Ishikawa (cell line): ENCODE measurements around the gene NEGR1.

Source experiments
- CEBPB ChIP-seq: IDR thresholded peaks from 2 replicates; pipeline ENCODE4 v1.6.1; 2012
- CREB1 ChIP-seq: IDR thresholded peaks from 2 replicates; pipeline ENCODE4 v1.6.1; 2012; ENCODE audit warnings: low read depth
- EGR1 ChIP-seq: IDR thresholded peaks from 2 replicates; pipeline ENCODE4 v1.6.1; 2012
- EP300 ChIP-seq: IDR thresholded peaks from 2 replicates; pipeline ENCODE4 v1.6.1; 2012; ENCODE audit warnings: borderline replicate concordance
- FOXM1 ChIP-seq: IDR thresholded peaks from 2 replicates; pipeline ENCODE4 v1.6.1; 2012; ENCODE audit warnings: low read depth, borderline replicate concordance
- NFIC ChIP-seq: IDR thresholded peaks from 2 replicates; pipeline ENCODE4 v1.6.1; 2012
- RAD21 ChIP-seq: IDR thresholded peaks from 2 replicates; pipeline ENCODE4 v1.6.1; 2012; ENCODE audit warnings: low read depth
- TAF1 ChIP-seq: IDR thresholded peaks from 2 replicates; pipeline ENCODE4 v1.6.1; 2012; ENCODE audit warnings: low read depth, mild to moderate bottlenecking
- TCF12 ChIP-seq: IDR thresholded peaks from 2 replicates; pipeline ENCODE4 v1.6.1; 2012; ENCODE audit warnings: low read depth
- TEAD4 ChIP-seq: IDR thresholded peaks from 2 replicates; pipeline ENCODE4 v1.6.1; 2012
- USF1 ChIP-seq: IDR thresholded peaks from 2 replicates; pipeline ENCODE4 v1.6.1; 2012
- YY1 ChIP-seq: IDR thresholded peaks from 2 replicates; pipeline ENCODE4 v1.6.1; 2012; ENCODE audit warnings: low read depth
- ZBTB7A ChIP-seq: IDR thresholded peaks from 2 replicates; pipeline ENCODE4 v1.6.1; 2012; ENCODE audit warnings: low read depth
- TF ChIP-seq, protein P1 (sequence below): IDR thresholded peaks from 2 replicates; pipeline ENCODE4 v1.6.1; 2012; ENCODE audit warnings: low read depth, mild to moderate bottlenecking
- TF ChIP-seq, protein P2 (sequence below): IDR thresholded peaks from 2 replicates; pipeline ENCODE4 v1.6.1; 2012

Gene NEGR1

GRCh38 chr1:71656902-71657301 is 625.4 kb downstream of the NEGR1 start:
- no peak for TF ChIP-seq EP300
- TF ChIP-seq ZBTB7A: no peak
- no peak for TF ChIP-seq YY1
- TF ChIP-seq NFIC: no peak
- TF ChIP-seq CREB1: no peak
- no peak for TF ChIP-seq TCF12
- TF ChIP-seq, protein P1, sequence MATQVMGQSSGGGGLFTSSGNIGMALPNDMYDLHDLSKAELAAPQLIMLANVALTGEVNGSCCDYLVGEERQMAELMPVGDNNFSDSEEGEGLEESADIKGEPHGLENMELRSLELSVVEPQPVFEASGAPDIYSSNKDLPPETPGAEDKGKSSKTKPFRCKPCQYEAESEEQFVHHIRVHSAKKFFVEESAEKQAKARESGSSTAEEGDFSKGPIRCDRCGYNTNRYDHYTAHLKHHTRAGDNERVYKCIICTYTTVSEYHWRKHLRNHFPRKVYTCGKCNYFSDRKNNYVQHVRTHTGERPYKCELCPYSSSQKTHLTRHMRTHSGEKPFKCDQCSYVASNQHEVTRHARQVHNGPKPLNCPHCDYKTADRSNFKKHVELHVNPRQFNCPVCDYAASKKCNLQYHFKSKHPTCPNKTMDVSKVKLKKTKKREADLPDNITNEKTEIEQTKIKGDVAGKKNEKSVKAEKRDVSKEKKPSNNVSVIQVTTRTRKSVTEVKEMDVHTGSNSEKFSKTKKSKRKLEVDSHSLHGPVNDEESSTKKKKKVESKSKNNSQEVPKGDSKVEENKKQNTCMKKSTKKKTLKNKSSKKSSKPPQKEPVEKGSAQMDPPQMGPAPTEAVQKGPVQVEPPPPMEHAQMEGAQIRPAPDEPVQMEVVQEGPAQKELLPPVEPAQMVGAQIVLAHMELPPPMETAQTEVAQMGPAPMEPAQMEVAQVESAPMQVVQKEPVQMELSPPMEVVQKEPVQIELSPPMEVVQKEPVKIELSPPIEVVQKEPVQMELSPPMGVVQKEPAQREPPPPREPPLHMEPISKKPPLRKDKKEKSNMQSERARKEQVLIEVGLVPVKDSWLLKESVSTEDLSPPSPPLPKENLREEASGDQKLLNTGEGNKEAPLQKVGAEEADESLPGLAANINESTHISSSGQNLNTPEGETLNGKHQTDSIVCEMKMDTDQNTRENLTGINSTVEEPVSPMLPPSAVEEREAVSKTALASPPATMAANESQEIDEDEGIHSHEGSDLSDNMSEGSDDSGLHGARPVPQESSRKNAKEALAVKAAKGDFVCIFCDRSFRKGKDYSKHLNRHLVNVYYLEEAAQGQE: no peak
- no peak for TF ChIP-seq TEAD4
- no peak for TF ChIP-seq RAD21

- TF ChIP-seq ZBTB7A: no peak
- no peak for TF ChIP-seq FOXM1
- TF ChIP-seq CEBPB: no peak
- TF ChIP-seq CREB1: no peak
- TF ChIP-seq USF1: no peak
- TF ChIP-seq, protein P1: no peak
- TF ChIP-seq, protein P2, sequence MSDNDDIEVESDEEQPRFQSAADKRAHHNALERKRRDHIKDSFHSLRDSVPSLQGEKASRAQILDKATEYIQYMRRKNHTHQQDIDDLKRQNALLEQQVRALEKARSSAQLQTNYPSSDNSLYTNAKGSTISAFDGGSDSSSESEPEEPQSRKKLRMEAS: no peak
- no peak for TF ChIP-seq EP300
- no peak for TF ChIP-seq NFIC
- TF ChIP-seq YY1: no peak
- TF ChIP-seq TAF1: no peak
- TF ChIP-seq EGR1: no peak
- no peak for TF ChIP-seq RAD21
- TF ChIP-seq TEAD4: no peak
- no peak for TF ChIP-seq TCF12
Observed at GRCh38 chr1:71655604-71656003, 626.7 kb downstream of the NEGR1 start.

GRCh38 chr1:71653952-71654351 is 628.4 kb downstream of the NEGR1 start:
- TF ChIP-seq USF1: no peak
- TF ChIP-seq TEAD4: no peak
- no peak for TF ChIP-seq TCF12
- no peak for TF ChIP-seq EP300
- no peak for TF ChIP-seq YY1
- TF ChIP-seq RAD21: no peak

GRCh38 chr1:71651214-71651613 is 631.1 kb downstream of the NEGR1 start:
- no peak for TF ChIP-seq YY1
- TF ChIP-seq FOXM1: no peak
- TF ChIP-seq TCF12: no peak
- no peak for TF ChIP-seq RAD21
- TF ChIP-seq NFIC: no peak
- no peak for TF ChIP-seq TAF1
- no peak for TF ChIP-seq EGR1
- TF ChIP-seq CREB1: no peak
- no peak for TF ChIP-seq EP300
- TF ChIP-seq CEBPB: no peak
- TF ChIP-seq TEAD4: no peak
- TF ChIP-seq, protein P1: no peak
- TF ChIP-seq ZBTB7A: no peak
- TF ChIP-seq, protein P2: no peak

DNA sequence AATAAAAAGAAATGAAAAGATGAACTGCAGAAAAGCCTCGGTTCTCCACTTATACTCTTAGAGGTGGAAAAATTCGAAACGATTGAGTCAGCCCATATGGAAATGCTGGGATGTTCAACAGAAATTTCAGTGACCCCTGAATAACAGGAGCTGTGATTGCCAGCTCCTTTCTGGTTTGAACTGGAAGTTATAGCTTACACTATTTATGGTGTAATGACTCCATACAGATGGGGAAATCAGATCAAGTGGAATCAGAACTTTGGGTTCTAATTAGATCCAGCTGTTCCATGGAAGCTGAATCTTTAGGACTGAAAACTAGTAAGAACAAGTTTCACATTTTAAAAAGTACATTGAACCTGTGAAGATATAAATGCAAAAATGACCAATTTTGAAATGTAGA is 632.2 kb downstream of the NEGR1 start:
- TF ChIP-seq EP300 (no peak), USF1 (no peak), TCF12 (no peak), RAD21 (no peak), CREB1 (no peak), TAF1 (no peak), TEAD4 (no peak), ZBTB7A (no peak), EGR1 (no peak)
- TF ChIP-seq, protein P1: no peak
- TF ChIP-seq, protein P2: no peak
